Gastrocnemius medialis (tissue), 4 donors: Measurements from ENCODE around the gene LCN12. TPM values are rescaled to one million over a fixed set of nuclear protein-coding genes. Genes with fewer than 3 reads are reported as not detected.

Experiments used
- ATAC-seq, 2 donors: fragments of 150-250 bp; one replicate each; pipeline ENCODE4 v1.9.1; 2016
- DNase-seq, 2 donors: peaks; one replicate each; pipeline ENCODE4 v3.0.0-alpha.2; 2019
- H3K27ac ChIP-seq, 4 donors: fragments of 200-600 bp; sonication (generic); 1 replicate in 1 of 4; 2 replicates in 3 of 4; pipeline ENCODE4 v1.5.1; 2016 to 2018; ENCODE audit warnings: mild to moderate bottlenecking in 2 of 4, moderate library complexity in 1 of 4
- H3K27me3 ChIP-seq, 3 donors: fragments of 200-600 bp; sonication (generic) in 2 of 3; 1 replicate in 1 of 3; 2 replicates in 2 of 3; pipeline versions ENCODE4 v1.5.1 to v1.6.0; 2016 to 2019; ENCODE audit warnings: mild to moderate bottlenecking in 1 of 3, moderate library complexity in 1 of 3
- H3K36me3 ChIP-seq, 2 donors: fragments of 200-600 bp; sonication (generic) in 1 of 2; one replicate each; pipeline ENCODE4 v1.5.1; 2017 to 2018
- H3K4me1 ChIP-seq, 2 donors: fragments of 200-600 bp; sonication (generic) in 1 of 2; one replicate each; pipeline ENCODE4 v1.5.1; 2016 to 2017; ENCODE audit warnings: mild to moderate bottlenecking in 2 of 2
- H3K4me3 ChIP-seq, 4 donors: fragments of 200-600 bp; sonication (generic) in 3 of 4; 1 replicate in 1 of 4; 2 replicates in 3 of 4; pipeline ENCODE4 v1.5.1; 2016 to 2019; ENCODE audit warnings: mild to moderate bottlenecking in 2 of 4
- H3K9me3 ChIP-seq, 3 donors: fragments of 200-600 bp; sonication (generic) in 2 of 3; 1 replicate in 1 of 3; 2 replicates in 2 of 3; pipeline ENCODE4 v1.5.1; 2016 to 2019
- CTCF ChIP-seq, 5 experiments: fragments of 450-650 bp in 3 of 5; fragments of 200-600 bp in 2 of 5; sonication (generic) in 2 of 5; IDR thresholded peaks in 4 of 5; conservative IDR thresholded peaks in 1 of 5; 1 replicate in 4 of 5; 2 replicates in 1 of 5; pipeline ENCODE4 v1.5.1; 2016 to 2019; ENCODE audit warnings: antibody characterized with exemption in 5 of 5, mild to moderate bottlenecking in 3 of 5, moderate library complexity in 3 of 5
- POLR2A ChIP-seq, 2 donors: fragments of 450-650 bp; IDR thresholded peaks; one replicate each; pipeline ENCODE4 v1.6.1; 2017; ENCODE audit warnings: antibody characterized with exemption in 2 of 2, mild to moderate bottlenecking in 2 of 2, moderate library complexity in 2 of 2
- in situ Hi-C, 4 donors: fragments of 200-750 bp; cut with MboI; loops; one replicate each; pipeline versions ENCODE4 v1.15.0 to v1.8.0; 2017; ENCODE audit warnings: low sequenced_read_pairs in 4 of 4
- intact Hi-C: fragments of 100-400 bp; cut with DNase I; formaldehyde crosslinking; loops from one replicate; pipeline ENCODE4 v1.15.1; 2023; ENCODE audit warnings: low total_unique reads
- total RNA-seq, 4 donors: library from RNA; depleted of rRNA; stranded (reverse); fragments of >200 nt; gene quantifications; one replicate each; pipeline versions ENCODE4 v1.1.0 to v1.2.3, GENCODE V29; 2016

LCN12 gene
- total RNA-seq, 4 donors from 2014 or later: not detected

GRCh38 chr9:136975644-136976043, 23.6 kb downstream of the LCN12 start:
- DNase-seq (no peak), ATAC-seq (no peak)
- Histone ChIP-seq H3K9me3 (no peaks in the 10 kb centered on the region), H3K36me3 (no peaks in the 10 kb centered on the region), H3K27ac (no peak overlapping the region), H3K4me1 (peaks cover 0 to 8% of the 10 kb centered on the region in 2 donors), H3K4me3 (no peak overlapping the region), H3K27me3 (peaks cover 0 to 11% (median 9%) of the 10 kb centered on the region in 3 donors)
- in situ Hi-C loops: no loop called here
- intact Hi-C loops: no loop called here
- no peak for TF ChIP-seq POLR2A (IDR thresholded peaks at IDR 0.05)
- peak in 2 of 5 experiments; percentile 10 to 23 for TF ChIP-seq CTCF (IDR thresholded peaks at IDR 0.05 in 4 of 5, conservative IDR thresholded peaks at IDR 0.05 in 1 of 5)

GRCh38 chr9:136977223-136977622, 25.1 kb downstream of the LCN12 start, which contains the start of gene PTGDS:
TSS of gene PTGDS (plus strand) at chr9:136977504. CDS start at chr9:136977579, 75 bp downstream.
- in situ Hi-C loops: no loop called here
- DNase-seq (no peak), ATAC-seq (no peak)
- H3K27ac ChIP-seq: peak within 1 kb of the TSS; percentile 4 to 60 (median 31)
- H3K9me3 ChIP-seq: no peaks in the 10 kb centered on the region
- no peaks in the 10 kb centered on the region for H3K36me3 ChIP-seq
- H3K4me1 ChIP-seq: peaks cover 0 to 8% of the 10 kb centered on the region in 2 donors
- peaks cover 0 to 11% (median 9%) of the 10 kb centered on the region in 3 donors for H3K27me3 ChIP-seq
- peak within 1 kb of the TSS; percentile 46 to 67 (median 55) for H3K4me3 ChIP-seq
- no peak for TF ChIP-seq CTCF (IDR thresholded peaks at IDR 0.05 in 4 of 5, conservative IDR thresholded peaks at IDR 0.05 in 1 of 5)
- TF ChIP-seq POLR2A (IDR thresholded peaks at IDR 0.05): no peak
- intact Hi-C loops: no loop called here

- TF ChIP-seq POLR2A (IDR thresholded peaks at IDR 0.05) (no peak), CTCF (IDR thresholded peaks at IDR 0.05 in 4 of 5, conservative IDR thresholded peaks at IDR 0.05 in 1 of 5) (no peak)
- in situ Hi-C loops (no loop called here), intact Hi-C loops (loop anchor here (1.0 kb wide), 1 partner anchor 15 kb away; the partner anchor contains the start of gene PAXX)
- Histone ChIP-seq H3K4me3 (peak overlapping the region; percentile 46 to 67 (median 55)), H3K27me3 (peaks cover 0 to 11% (median 9%) of the 10 kb centered on the region in 3 donors), H3K27ac (peak overlapping the region; percentile 4 to 60 (median 31)), H3K9me3 (no peaks in the 10 kb centered on the region), H3K36me3 (no peaks in the 10 kb centered on the region), H3K4me1 (peaks cover 0 to 8% of the 10 kb centered on the region in 2 donors)
- DNase-seq (no peak), ATAC-seq (no peak)
Measured at GRCh38 chr9:136977649-136978072, 25.6 kb downstream of the LCN12 start.

GRCh38 chr9:136978073-136978864, 26.2 kb downstream of the LCN12 start:
- peak; percentile 29 to 45 for ATAC-seq
- Histone ChIP-seq H3K27ac (peak overlapping the region; percentile 4 to 60 (median 31)), H3K4me3 (peak overlapping the region; percentile 46 to 67 (median 55)), H3K4me1 (peaks cover 0 to 8% of the 10 kb centered on the region in 2 donors), H3K9me3 (no peaks in the 10 kb centered on the region), H3K36me3 (no peaks in the 10 kb centered on the region), H3K27me3 (peaks cover 0 to 11% (median 9%) of the 10 kb centered on the region in 3 donors)
- in situ Hi-C loops (no loop called here), intact Hi-C loops (loop anchor here (1.0 kb wide), 1 partner anchor 14 kb away; the partner anchor contains the start of gene PAXX)
- DNase-seq: peak; percentile 33 to 57
- TF ChIP-seq CTCF (IDR thresholded peaks at IDR 0.05 in 4 of 5, conservative IDR thresholded peaks at IDR 0.05 in 1 of 5): no peak
- TF ChIP-seq POLR2A (IDR thresholded peaks at IDR 0.05): no peak
